Measurements from ENCODE around the gene PPFIBP1.

PPFIBP1 gene

DNA sequence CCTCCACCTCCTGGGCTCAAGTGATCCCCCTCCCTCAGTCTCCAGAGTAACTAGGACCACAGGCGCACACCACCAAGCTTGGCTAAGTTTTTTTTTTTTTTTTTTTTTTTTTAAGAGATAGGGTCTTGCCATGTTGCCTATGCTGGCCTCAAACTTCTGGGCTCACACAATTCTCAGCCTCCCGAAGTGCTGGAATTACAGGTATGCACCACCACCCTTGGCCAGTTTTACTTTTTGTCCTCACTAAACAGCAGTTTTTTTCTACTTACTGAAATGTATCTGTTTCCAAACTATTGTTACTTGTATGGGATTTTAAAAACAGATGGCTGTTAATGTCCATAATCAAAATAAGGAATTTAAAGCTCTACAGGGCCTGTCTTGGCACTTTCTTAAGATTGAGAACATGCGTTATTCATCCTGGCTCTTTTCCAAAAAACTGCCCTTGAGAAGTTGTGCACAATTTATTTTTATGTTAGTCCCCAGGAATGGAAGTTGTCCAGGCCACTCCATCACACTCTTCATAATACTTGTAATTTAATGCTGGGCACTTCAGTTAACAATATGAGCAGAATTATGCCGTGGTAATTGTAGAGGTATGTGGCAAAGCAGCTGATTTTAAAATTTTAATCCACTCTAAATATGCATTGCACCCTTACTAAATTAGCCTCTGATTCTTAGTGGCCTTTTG is 120.3 kb downstream of the PPFIBP1 start:
- Mint-ChIP-seq H3K27me3 (ENCODE audit: low read depth, poor library complexity) (no peaks in the 10 kb centered on the region), H3K4me1 (no peaks in the 10 kb centered on the region), H3K4me3 (no peak overlapping the region), H3K36me3 (ENCODE audit: low read depth) (peaks cover 30% of the 10 kb centered on the region), H3K27ac (no peak overlapping the region), H3K9me3 (no peaks in the 10 kb centered on the region)
- no peak for TF ChIP-seq CTCF (IDR thresholded peaks at IDR 0.05)
- no peak for DNase-seq

DNA sequence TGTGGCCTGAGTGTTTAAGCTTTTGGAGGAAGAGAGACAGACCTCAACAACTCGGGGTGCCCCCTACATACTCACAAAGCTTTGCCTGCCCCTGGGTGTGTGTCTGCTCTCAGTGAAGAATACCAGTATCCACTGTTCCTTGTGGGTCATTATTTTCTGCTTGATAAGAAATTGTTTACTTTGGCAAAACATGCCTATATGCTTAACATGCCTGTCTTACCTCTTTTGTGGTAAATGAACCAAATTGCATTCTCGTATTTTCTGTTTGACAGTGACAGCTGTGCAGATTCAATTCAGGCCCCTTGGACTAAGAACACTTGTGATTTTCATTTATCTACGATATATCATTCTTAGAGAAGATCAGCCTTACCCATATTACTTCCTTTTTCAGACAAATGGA is 121.7 kb downstream of the PPFIBP1 start:
- Mint-ChIP-seq H3K27me3 (ENCODE audit: low read depth, poor library complexity) (no peaks in the 10 kb centered on the region), H3K9me3 (no peaks in the 10 kb centered on the region), H3K36me3 (ENCODE audit: low read depth) (peaks cover 35% of the 10 kb centered on the region), H3K4me3 (no peak overlapping the region), H3K4me1 (no peaks in the 10 kb centered on the region), H3K27ac (peak overlapping the region; percentile 38)
- TF ChIP-seq CTCF (IDR thresholded peaks at IDR 0.05): no peak
- no peak for DNase-seq

DNA sequence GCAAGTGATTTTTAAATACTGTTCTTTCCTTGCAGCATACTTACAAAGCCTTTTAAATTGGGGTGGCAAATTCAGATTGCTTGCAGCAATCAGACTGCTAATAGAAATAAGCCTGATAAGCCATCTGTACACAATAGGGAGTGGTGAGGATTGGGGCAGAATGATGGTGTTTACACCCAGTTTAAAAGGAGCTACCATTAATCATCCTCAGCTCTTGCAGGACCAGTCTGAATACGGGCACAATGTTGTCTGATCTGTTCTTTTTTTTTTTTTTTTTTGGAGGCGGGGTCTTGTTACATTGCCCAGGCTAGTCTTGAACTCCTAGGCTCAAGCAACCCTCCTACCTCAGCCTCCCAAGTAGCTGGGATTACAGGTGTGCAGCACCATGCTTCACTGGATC is 122.1 kb downstream of the PPFIBP1 start:
- Mint-ChIP-seq H3K4me3 (no peak overlapping the region), H3K9me3 (no peaks in the 10 kb centered on the region), H3K27ac (no peak overlapping the region), H3K27me3 (ENCODE audit: low read depth, poor library complexity) (no peaks in the 10 kb centered on the region), H3K36me3 (ENCODE audit: low read depth) (peaks cover 35% of the 10 kb centered on the region), H3K4me1 (no peaks in the 10 kb centered on the region)
- DNase-seq: no peak
- no peak for TF ChIP-seq CTCF (IDR thresholded peaks at IDR 0.05)

- TF ChIP-seq CTCF (IDR thresholded peaks at IDR 0.05): no peak
- DNase-seq: no peak
Observed at GRCh38 chr12:27650011-27650410, 126.0 kb downstream of the PPFIBP1 start.

DNA sequence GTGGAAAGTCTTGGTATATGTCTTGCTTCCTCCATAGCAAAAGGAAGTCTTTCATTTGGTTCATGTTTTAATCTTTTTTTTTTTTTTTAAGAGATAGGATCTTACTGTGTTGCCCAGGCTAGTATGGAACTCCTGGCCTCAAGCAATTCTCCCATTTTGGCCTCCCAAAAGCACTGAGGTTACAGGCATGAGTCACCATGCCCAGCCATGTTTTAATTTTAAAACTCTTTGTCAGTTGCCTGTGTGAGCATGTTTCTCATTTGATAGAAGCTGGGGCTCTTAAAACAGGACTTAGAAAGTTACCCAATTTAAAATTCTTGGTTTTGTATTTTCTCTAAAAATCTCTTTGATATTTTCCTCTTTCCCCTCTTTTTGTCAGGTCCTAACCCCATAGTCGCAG is 127.2 kb downstream of the PPFIBP1 start:
- Mint-ChIP-seq H3K4me1 (no peaks in the 10 kb centered on the region), H3K4me3 (no peak overlapping the region), H3K9me3 (no peaks in the 10 kb centered on the region), H3K36me3 (ENCODE audit: low read depth) (peaks cover 19% of the 10 kb centered on the region), H3K27me3 (ENCODE audit: low read depth, poor library complexity) (no peaks in the 10 kb centered on the region), H3K27ac (no peak overlapping the region)
- TF ChIP-seq CTCF (IDR thresholded peaks at IDR 0.05): no peak
- DNase-seq: no peak

More at GRCh38 chr12:27650011-27650410, 126.0 kb downstream of the PPFIBP1 start:
- H3K9me3 Mint-ChIP-seq: no peaks in the 10 kb centered on the region
- H3K36me3 Mint-ChIP-seq (ENCODE audit: low read depth): peaks cover 26% of the 10 kb centered on the region
- H3K27me3 Mint-ChIP-seq (ENCODE audit: low read depth, poor library complexity): no peaks in the 10 kb centered on the region
- H3K4me1 Mint-ChIP-seq: no peaks in the 10 kb centered on the region
- no peak overlapping the region for H3K4me3 Mint-ChIP-seq
- H3K27ac Mint-ChIP-seq: peak overlapping the region; percentile 85

GRCh38 chr12:27652174-27652763 is 128.3 kb downstream of the PPFIBP1 start:
- TF ChIP-seq CTCF (IDR thresholded peaks at IDR 0.05): peak; percentile 86
- no peaks in the 10 kb centered on the region for H3K27me3 Mint-ChIP-seq (ENCODE audit: low read depth, poor library complexity)
- H3K27ac Mint-ChIP-seq: no peak overlapping the region
- H3K36me3 Mint-ChIP-seq (ENCODE audit: low read depth): peaks cover 15% of the 10 kb centered on the region
- peak; percentile 65 for DNase-seq
- H3K4me3 Mint-ChIP-seq: no peak overlapping the region
- H3K9me3 Mint-ChIP-seq: no peaks in the 10 kb centered on the region
- no peaks in the 10 kb centered on the region for H3K4me1 Mint-ChIP-seq
